PC-9 (cell line): Measurements from ENCODE around the gene BUD23. TPM values are rescaled to one million over a fixed set of nuclear protein-coding genes. Genes with fewer than 3 reads are reported as not detected.
A peak's percentile ranks its signal among the peaks of the same experiment; 100 is the strongest.

Experiments
- BruUV-seq: library from RNA; stranded (reverse); fragments of 400-500 nt; replicated peaks from 2 replicates; lab custom pipeline; 2021; lab: Mats Ljungman, UMichigan
- CTCF ChIA-PET: fragments of 300-600 bp; sonication (Branson Sonifier 250); formaldehyde crosslinking; loops from one replicate; lab custom pipeline; 2022; ENCODE audit warnings: antibody characterized with exemption; lab: Charles Lee
- POLR2A ChIA-PET: fragments of 300-600 bp; sonication (Branson Sonifier 250); formaldehyde crosslinking; loops from one replicate; lab custom pipeline; 2022; ENCODE audit warnings: antibody characterized with exemption; ENCODE audit not compliant: unreplicated experiment; lab: Charles Lee
- DNase-seq, 2 experiments: peaks; one replicate each; pipeline versions ENCODE4 v3.0.0 to v3.0.0-alpha.2; 2015 to 2022; ENCODE audit warnings: mixed read lengths in 1 of 2
- H2AFZ ChIP-seq: fragments of 200-600 bp; sonication (generic); 2 replicates; pipeline ENCODE4 v1.8.1; 2017; ENCODE audit warnings: antibody characterized with exemption
- H3F3A ChIP-seq: fragments of 200-600 bp; sonication (generic); 2 replicates; pipeline ENCODE4 v1.8.1; 2017; ENCODE audit warnings: antibody characterized with exemption, mild to moderate bottlenecking, low read depth; ENCODE audit not compliant: insufficient read depth
- H3K27ac ChIP-seq: fragments of 200-600 bp; sonication (generic); 2 replicates; pipeline ENCODE4 v1.6.1; 2016; ENCODE audit warnings: mixed run types
- H3K27me3 ChIP-seq: fragments of 200-600 bp; sonication (generic); 2 replicates; pipeline ENCODE4 v1.6.1; 2016; ENCODE audit warnings: low read depth, mixed run types; ENCODE audit not compliant: insufficient read depth
- H3K36me3 ChIP-seq: fragments of 200-600 bp; sonication (generic); 2 replicates; pipeline ENCODE4 v1.6.1; 2016; ENCODE audit warnings: low read depth, mixed run types
- H3K4me1 ChIP-seq: fragments of 200-600 bp; sonication (generic); replicated peaks from 2 replicates; pipeline ENCODE4 v1.6.1; 2016; ENCODE audit warnings: mixed run types; ENCODE audit not compliant: insufficient read depth
- H3K4me2 ChIP-seq: fragments of 200-600 bp; sonication (generic); 2 replicates; pipeline ENCODE4 v1.6.1; 2017; ENCODE audit warnings: mixed run types
- H3K4me3 ChIP-seq: fragments of 200-600 bp; sonication (generic); 2 replicates; pipeline ENCODE4 v1.6.1; 2016; ENCODE audit warnings: mixed run types
- H3K79me2 ChIP-seq: fragments of 200-600 bp; sonication (generic); 2 replicates; pipeline ENCODE4 v1.6.1; 2017; ENCODE audit warnings: low read depth, mixed run types
- H3K9me2 ChIP-seq: fragments of 200-600 bp; sonication (generic); 2 replicates; pipeline ENCODE4 v1.8.1; 2017; ENCODE audit warnings: mild to moderate bottlenecking; ENCODE audit not compliant: insufficient read depth
- H3K9me3 ChIP-seq: fragments of 200-600 bp; sonication (generic); 2 replicates; pipeline ENCODE4 v1.8.1; 2016; ENCODE audit warnings: low read depth; ENCODE audit not compliant: insufficient read depth
- H4K20me1 ChIP-seq: fragments of 200-600 bp; sonication (generic); 2 replicates; pipeline ENCODE4 v1.8.1; 2017; ENCODE audit not compliant: insufficient read depth
- EZH2 ChIP-seq: fragments of 200-600 bp; sonication (generic); IDR thresholded peaks from 2 replicates; pipeline ENCODE4 v1.8.0; 2017; ENCODE audit warnings: antibody characterized with exemption, low read depth
- intact Hi-C: fragments of 100-400 bp; cut with micrococcal nuclease; formaldehyde crosslinking; loops from one replicate; pipeline ENCODE4 v1.10.0; 2022; ENCODE audit not compliant: unreplicated experiment
- total RNA-seq: library from RNA; stranded (reverse); gene quantifications from 2 replicates; pipeline ENCODE4 v1.2.3, GENCODE V29; 2021
- TF ChIP-seq, protein P1 (sequence below): fragments of 200-600 bp; sonication (generic); conservative IDR thresholded peaks from 2 replicates; pipeline ENCODE4 v1.6.1; 2017; ENCODE audit warnings: mixed run types, antibody characterized with exemption, mild to moderate bottlenecking, moderate library complexity

Gene BUD23
- total RNA-seq, 1 experiment from 2014 or later, result 122 TPM

GRCh38 chr7:73706126-73707044, 23.0 kb downstream of the BUD23 start:
- peak; percentile 71 to 86 for DNase-seq
- POLR2A ChIA-PET, result interaction anchor here (0.5 to 1.5 kb wide), 8 partner anchors 9 to 184 kb away, joined by 3 to 11 read pairs (median 5); partner anchors contain the start of genes BAZ1B and METTL27
- Histone ChIP-seq H3F3A (peaks cover 79% of the 10 kb centered on the region), H3K27me3 (no peaks in the 10 kb centered on the region), H3K4me3 (peak overlapping the region; percentile 25; the same call in 1 of the 2 replicates), H3K4me1 (peaks cover 34% of the 10 kb centered on the region), H3K79me2 (peaks cover 35% of the 10 kb centered on the region), H3K9me2 (no peaks in the 10 kb centered on the region), H2AFZ (no peak overlapping the region), H3K36me3 (peaks cover 27% of the 10 kb centered on the region; the same call in 1 of the 2 replicates), H3K9me3 (no peaks in the 10 kb centered on the region), H3K27ac (peak overlapping the region; percentile 85), H3K4me2 (peak overlapping the region; percentile 76), H4K20me1 (peaks cover 25% of the 10 kb centered on the region)
- TF ChIP-seq EZH2, result no peak
- TF ChIP-seq, protein P1, sequence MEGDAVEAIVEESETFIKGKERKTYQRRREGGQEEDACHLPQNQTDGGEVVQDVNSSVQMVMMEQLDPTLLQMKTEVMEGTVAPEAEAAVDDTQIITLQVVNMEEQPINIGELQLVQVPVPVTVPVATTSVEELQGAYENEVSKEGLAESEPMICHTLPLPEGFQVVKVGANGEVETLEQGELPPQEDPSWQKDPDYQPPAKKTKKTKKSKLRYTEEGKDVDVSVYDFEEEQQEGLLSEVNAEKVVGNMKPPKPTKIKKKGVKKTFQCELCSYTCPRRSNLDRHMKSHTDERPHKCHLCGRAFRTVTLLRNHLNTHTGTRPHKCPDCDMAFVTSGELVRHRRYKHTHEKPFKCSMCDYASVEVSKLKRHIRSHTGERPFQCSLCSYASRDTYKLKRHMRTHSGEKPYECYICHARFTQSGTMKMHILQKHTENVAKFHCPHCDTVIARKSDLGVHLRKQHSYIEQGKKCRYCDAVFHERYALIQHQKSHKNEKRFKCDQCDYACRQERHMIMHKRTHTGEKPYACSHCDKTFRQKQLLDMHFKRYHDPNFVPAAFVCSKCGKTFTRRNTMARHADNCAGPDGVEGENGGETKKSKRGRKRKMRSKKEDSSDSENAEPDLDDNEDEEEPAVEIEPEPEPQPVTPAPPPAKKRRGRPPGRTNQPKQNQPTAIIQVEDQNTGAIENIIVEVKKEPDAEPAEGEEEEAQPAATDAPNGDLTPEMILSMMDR, result no peak
- CTCF ChIA-PET, result interaction anchor here (0.5 to 1.0 kb wide), 2 partner anchors 105 to 316 kb away, joined by 3 to 5 read pairs; no protein-coding TSS in a partner anchor
- BruUV-seq, result TSS peak; percentile 37
- intact Hi-C loops, result loop anchor here (1.0 kb wide), 2 partner anchors 9 to 23 kb away; partner anchors contain the start of genes BUD23 and DNAJC30

DNA sequence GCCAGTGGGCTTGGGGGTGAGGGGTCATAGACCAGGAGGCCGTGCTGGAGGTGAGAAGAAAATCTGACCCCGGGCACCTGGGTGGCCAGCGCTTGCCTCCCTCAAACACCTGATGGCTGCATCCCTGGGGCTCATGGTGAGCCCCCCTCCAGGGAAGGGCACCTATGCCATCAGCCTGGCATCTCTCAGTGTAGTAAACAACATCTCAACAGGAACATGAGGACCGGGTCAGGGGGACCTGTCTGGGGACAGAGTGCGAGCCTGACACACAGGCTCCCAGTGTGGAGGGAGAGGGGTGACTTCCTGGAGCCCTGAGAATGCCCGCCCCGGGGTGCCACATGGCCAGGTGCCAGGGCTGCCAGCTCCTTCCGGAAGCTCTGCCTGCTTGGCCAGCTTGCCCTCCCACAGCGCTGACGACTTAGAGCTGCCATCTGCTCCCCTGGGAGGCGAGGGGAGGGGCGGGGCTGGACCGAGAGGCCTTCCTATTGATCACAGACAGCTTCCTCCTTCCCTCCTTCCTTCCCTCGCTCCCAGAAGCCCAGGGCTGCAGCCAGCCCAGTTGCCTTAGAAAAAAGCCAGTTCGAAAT, 23.7 kb downstream of the BUD23 start:
- Histone ChIP-seq H4K20me1 (peaks cover 26% of the 10 kb centered on the region), H3K79me2 (peaks cover 43% of the 10 kb centered on the region), H3K27ac (peak overlapping the region; percentile 85), H3K4me3 (peak overlapping the region; percentile 25; the same call in 1 of the 2 replicates), H3K9me2 (no peaks in the 10 kb centered on the region), H3K36me3 (peaks cover 21% of the 10 kb centered on the region; the same call in 1 of the 2 replicates), H3K4me2 (peak overlapping the region; percentile 76), H3K4me1 (peaks cover 34% of the 10 kb centered on the region), H3K27me3 (no peaks in the 10 kb centered on the region), H2AFZ (no peak overlapping the region), H3K9me3 (no peaks in the 10 kb centered on the region), H3F3A (peaks cover 75% of the 10 kb centered on the region)
- no peak for TF ChIP-seq EZH2
- TF ChIP-seq, protein P1, result no peak
- CTCF ChIA-PET, result interaction anchor here (1.0 kb wide), 1 partner anchor 315 kb away, joined by 5 read pairs; no protein-coding TSS in a partner anchor
- intact Hi-C loops, result loop anchor here (1.0 kb wide), 1 partner anchor 8 kb away; no protein-coding TSS in a partner anchor
- POLR2A ChIA-PET, result interaction anchor here (0.5 to 1.5 kb wide), 7 partner anchors 9 to 135 kb away, joined by 3 to 11 read pairs (median 5); partner anchors contain the start of genes CLDN3 and METTL27
- no TSS peak for BruUV-seq
- peak; percentile 95 to 99 for DNase-seq

DNA sequence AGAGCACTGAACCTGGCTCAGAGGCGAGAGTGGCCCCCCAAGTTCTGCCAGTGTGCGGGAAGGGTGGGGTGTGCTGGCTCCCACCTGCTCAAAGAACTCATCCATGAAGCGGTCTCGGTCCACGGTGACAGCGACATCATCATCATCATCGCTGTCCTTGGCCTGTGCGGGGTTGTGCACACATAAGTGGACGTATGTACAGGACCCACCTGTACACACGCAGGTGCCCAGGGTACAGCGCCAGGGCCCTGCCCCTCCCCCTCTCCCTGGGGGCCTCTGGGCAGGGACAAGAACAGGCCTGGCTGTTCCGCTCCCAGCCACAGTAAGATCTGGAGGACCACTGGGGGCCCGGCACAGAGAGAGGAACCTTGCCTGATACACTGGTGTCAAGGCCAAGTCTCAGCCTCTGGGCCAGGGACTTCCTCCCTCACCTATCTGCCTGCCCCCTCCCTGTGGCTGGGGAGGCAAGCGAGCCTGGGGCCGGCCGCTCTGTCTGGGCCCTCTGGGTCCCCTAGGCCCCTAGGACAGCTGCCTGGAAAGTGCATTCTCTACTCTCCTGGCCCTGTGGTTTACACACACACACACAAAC, 25.7 kb downstream of the BUD23 start:
- peaks cover 78% of the 10 kb centered on the region for H3F3A ChIP-seq
- peak in 1 of 2 experiments; percentile 18 for DNase-seq
- no peak overlapping the region for H3K4me3 ChIP-seq
- no peak overlapping the region for H2AFZ ChIP-seq
- H3K9me3 ChIP-seq, result no peaks in the 10 kb centered on the region
- BruUV-seq, result no TSS peak
- ChIA-PET POLR2A (no interaction called here), CTCF (no interaction called here)
- no peaks in the 10 kb centered on the region for H3K27me3 ChIP-seq
- no peak overlapping the region for H3K27ac ChIP-seq
- no peak overlapping the region for H3K4me2 ChIP-seq
- H3K4me1 ChIP-seq, result peaks cover 36% of the 10 kb centered on the region
- no peaks in the 10 kb centered on the region for H3K9me2 ChIP-seq
- no peak for TF ChIP-seq EZH2
- TF ChIP-seq, protein P1, result no peak
- intact Hi-C loops, result no loop called here
- peaks cover 62% of the 10 kb centered on the region for H3K79me2 ChIP-seq
- H4K20me1 ChIP-seq, result peaks cover 45% of the 10 kb centered on the region
- peaks cover 34% of the 10 kb centered on the region for H3K36me3 ChIP-seq
